ENCODE measurements around the gene SYNM. TPM values are rescaled to one million over a fixed set of nuclear protein-coding genes. Genes with fewer than 3 reads are reported as not detected.

Gene SYNM
- polyA plus RNA-seq, 1 donor = 29.4 TPM

DNA sequence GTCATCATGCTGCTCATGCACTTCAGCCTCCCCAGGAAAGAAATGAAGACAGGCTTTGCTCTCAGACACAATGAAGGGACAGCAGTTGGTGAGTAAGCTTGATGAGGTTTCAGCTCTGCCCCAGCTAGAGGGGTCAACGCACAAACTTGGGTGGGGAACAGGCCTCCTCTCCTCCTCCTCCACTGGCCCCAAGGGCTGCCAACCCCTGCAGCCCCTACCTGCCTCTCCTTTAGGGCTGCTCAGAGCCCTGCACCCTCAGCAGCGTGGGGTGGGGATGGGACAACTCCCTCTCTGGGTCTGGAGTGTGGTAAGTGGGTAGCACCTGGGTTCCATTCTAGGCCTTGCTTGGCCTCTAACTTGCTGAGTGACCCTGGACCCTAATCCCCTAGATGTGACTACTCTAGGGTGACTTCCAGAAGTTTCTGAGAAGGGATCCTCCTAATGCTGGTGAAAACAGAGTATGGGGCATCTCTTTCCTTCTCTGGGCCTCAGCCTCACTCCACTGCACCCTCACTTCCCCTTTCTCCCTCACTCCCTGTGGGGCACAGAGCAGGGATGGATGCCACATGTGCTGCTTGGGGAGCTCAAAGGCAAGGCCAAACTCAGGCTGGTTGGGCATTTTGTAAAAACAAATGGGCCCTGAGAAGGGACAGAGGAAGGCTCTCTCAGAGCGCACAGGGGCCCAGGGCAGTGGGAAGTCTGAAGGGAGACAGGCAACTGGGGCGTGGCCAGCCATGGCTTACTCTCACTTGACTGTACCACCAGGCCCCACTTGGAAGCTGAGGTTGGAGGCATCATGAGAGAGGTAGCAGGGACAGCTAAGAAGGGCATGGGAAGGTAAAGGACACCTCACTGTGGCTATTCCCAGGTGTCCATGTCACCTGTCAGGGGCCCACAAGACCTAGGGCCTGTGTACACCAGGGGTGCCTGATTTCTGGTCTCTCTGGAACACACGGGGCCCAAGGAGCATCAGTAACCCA, 64.0 kb downstream of the SYNM start:
- no CpG with 5 or more reads among the region's 5 CpGs for WGBS (ENCODE audit: insufficient coverage, low lambda C conversion rate)
- Histone ChIP-seq H3K9me3 (ENCODE audit: control insufficient read depth, low read depth, low read length) (no peaks in the 10 kb centered on the region), H3K27me3 (ENCODE audit: control insufficient read depth, insufficient read depth, low read length) (no peaks in the 10 kb centered on the region), H3K36me3 (ENCODE audit: control insufficient read depth, insufficient read depth, low read length) (peaks cover 51% of the 10 kb centered on the region), H3K27ac (ENCODE audit: low read length) (peak overlapping the region; percentile 65), H3K4me3 (ENCODE audit: low read length) (no peak overlapping the region), H3K4me1 (ENCODE audit: control insufficient read depth, insufficient read depth, low read length) (no peaks in the 10 kb centered on the region)
- DNase-seq = no peak

DNA sequence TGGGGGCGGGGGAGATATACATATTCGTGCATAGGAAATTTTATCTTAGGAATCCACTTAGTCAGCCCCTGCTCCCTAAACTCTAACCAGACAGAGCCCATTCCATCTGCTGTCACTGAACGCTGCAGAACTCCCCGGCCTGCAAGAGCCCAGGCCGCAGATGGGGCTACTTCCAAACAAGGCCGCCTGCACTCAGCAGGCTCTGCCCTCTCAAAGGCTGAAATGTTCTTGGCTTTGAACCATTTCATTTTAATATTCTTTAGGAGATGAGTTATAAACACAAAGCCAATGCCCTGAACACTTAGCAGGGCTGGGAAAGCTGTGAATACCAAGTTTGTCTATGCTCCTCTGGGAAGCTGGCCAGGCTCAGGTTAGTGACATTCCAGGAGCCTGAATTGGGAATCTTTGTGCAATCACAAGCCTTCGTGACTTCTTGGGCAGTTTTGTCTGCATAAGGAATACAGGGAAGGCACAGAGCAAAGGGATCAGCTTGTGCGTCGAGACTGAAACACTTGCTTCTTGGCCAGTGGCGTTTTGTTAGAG, 65.0 kb downstream of the SYNM start:
- H3K36me3 ChIP-seq (ENCODE audit: control insufficient read depth, insufficient read depth, low read length) = peaks cover 59% of the 10 kb centered on the region
- peak in 1 of 2 donors; percentile 12 for DNase-seq
- WGBS (ENCODE audit: insufficient coverage, low lambda C conversion rate) = no CpG with 5 or more reads among the region's 10 CpGs
- H3K4me3 ChIP-seq (ENCODE audit: low read length) = no peak overlapping the region
- H3K27me3 ChIP-seq (ENCODE audit: control insufficient read depth, insufficient read depth, low read length) = no peaks in the 10 kb centered on the region
- H3K27ac ChIP-seq (ENCODE audit: low read length) = peak overlapping the region; percentile 65
- H3K4me1 ChIP-seq (ENCODE audit: control insufficient read depth, insufficient read depth, low read length) = no peaks in the 10 kb centered on the region
- H3K9me3 ChIP-seq (ENCODE audit: control insufficient read depth, low read depth, low read length) = no peaks in the 10 kb centered on the region

DNA sequence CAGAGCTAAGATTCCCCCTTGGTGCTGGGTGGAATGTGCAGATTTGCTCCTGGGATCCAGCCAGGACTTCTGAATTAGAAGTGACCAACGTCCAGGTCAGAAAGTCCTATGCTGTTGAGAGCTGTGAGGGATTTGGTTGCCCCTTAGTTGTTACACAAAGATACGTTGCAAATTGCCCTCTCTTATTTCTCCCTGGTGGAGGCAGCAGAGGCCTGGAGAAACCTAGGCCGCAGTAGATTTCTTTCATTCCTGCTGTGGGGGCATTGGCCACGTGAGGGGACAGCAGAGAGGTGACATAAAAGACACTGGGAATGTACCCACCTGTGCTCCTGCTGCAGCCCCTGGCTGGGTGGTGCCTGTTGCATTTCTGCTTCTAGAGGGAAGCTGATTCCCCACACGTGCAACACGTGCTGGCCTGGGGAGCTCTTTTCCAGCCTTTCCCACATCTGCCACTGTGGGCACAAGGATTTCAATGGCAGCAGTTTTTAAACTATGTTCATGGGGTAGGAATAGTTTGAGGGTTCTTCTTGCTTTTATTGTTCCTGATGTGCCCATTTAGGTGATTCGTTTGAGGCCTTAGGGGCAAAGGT, 65.7 kb downstream of the SYNM start:
- no CpG with 5 or more reads among the region's 7 CpGs for WGBS (ENCODE audit: insufficient coverage, low lambda C conversion rate)
- no peaks in the 10 kb centered on the region for H3K27me3 ChIP-seq (ENCODE audit: control insufficient read depth, insufficient read depth, low read length)
- H3K4me3 ChIP-seq (ENCODE audit: low read length) = no peak overlapping the region
- no peaks in the 10 kb centered on the region for H3K4me1 ChIP-seq (ENCODE audit: control insufficient read depth, insufficient read depth, low read length)
- peaks cover 64% of the 10 kb centered on the region for H3K36me3 ChIP-seq (ENCODE audit: control insufficient read depth, insufficient read depth, low read length)
- H3K27ac ChIP-seq (ENCODE audit: low read length) = peak overlapping the region; percentile 48
- no peak for DNase-seq
- H3K9me3 ChIP-seq (ENCODE audit: control insufficient read depth, low read depth, low read length) = no peaks in the 10 kb centered on the region

DNA sequence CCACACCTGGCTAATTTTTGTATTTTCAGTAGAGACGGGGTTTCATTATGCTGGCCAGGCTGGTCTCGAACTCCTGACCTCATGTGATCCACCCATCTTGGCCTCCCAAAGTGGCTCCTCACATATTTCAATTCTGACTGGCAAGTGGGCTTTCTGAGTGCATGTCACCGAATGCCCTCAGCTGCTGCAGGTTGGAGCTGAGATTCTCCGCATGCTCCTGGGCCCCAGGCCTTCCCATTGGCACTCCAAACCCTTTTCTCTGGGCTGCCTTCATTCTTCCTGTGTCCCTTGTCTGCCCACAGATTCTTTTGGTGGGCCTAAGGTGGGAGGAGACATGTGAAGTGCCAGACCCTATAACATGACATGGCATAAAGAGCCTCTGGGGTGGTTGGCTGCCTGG, 67.3 kb downstream of the SYNM start:
- no peak for DNase-seq
- H3K4me3 ChIP-seq (ENCODE audit: low read length) = no peak overlapping the region
- no peaks in the 10 kb centered on the region for H3K27me3 ChIP-seq (ENCODE audit: control insufficient read depth, insufficient read depth, low read length)
- no CpG with 5 or more reads among the region's 4 CpGs for WGBS (ENCODE audit: insufficient coverage, low lambda C conversion rate)
- H3K4me1 ChIP-seq (ENCODE audit: control insufficient read depth, insufficient read depth, low read length) = no peaks in the 10 kb centered on the region
- H3K9me3 ChIP-seq (ENCODE audit: control insufficient read depth, low read depth, low read length) = no peaks in the 10 kb centered on the region
- peaks cover 51% of the 10 kb centered on the region for H3K36me3 ChIP-seq (ENCODE audit: control insufficient read depth, insufficient read depth, low read length)
- no peak overlapping the region for H3K27ac ChIP-seq (ENCODE audit: low read length)

DNA sequence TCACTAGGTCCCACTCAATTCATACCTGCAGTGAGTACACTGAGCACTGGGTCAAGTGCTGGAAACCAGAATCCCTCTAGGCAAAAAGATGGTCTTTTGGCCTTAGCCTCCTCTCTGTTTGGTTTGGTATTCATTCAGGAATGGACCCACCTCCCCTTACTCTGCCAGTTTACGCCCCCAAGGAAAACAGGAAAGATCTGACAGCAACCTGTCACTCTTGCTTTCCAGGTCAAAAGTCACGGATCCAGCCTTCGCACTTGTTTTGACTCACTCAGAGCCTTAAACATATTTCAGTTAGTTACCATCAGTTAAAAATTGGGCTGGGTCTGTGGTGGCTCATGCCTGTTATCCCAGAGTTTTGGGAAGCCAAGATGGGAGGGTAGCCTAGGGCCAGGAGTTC, 68.1 kb downstream of the SYNM start:
- Histone ChIP-seq H3K9me3 (ENCODE audit: control insufficient read depth, low read depth, low read length) (no peaks in the 10 kb centered on the region), H3K27me3 (ENCODE audit: control insufficient read depth, insufficient read depth, low read length) (no peaks in the 10 kb centered on the region), H3K4me1 (ENCODE audit: control insufficient read depth, insufficient read depth, low read length) (no peaks in the 10 kb centered on the region), H3K36me3 (ENCODE audit: control insufficient read depth, insufficient read depth, low read length) (peaks cover 44% of the 10 kb centered on the region), H3K4me3 (ENCODE audit: low read length) (no peak overlapping the region), H3K27ac (ENCODE audit: low read length) (no peak overlapping the region)
- WGBS (ENCODE audit: insufficient coverage, low lambda C conversion rate) = no CpG with 5 or more reads among the region's 3 CpGs
- no peak for DNase-seq

DNA sequence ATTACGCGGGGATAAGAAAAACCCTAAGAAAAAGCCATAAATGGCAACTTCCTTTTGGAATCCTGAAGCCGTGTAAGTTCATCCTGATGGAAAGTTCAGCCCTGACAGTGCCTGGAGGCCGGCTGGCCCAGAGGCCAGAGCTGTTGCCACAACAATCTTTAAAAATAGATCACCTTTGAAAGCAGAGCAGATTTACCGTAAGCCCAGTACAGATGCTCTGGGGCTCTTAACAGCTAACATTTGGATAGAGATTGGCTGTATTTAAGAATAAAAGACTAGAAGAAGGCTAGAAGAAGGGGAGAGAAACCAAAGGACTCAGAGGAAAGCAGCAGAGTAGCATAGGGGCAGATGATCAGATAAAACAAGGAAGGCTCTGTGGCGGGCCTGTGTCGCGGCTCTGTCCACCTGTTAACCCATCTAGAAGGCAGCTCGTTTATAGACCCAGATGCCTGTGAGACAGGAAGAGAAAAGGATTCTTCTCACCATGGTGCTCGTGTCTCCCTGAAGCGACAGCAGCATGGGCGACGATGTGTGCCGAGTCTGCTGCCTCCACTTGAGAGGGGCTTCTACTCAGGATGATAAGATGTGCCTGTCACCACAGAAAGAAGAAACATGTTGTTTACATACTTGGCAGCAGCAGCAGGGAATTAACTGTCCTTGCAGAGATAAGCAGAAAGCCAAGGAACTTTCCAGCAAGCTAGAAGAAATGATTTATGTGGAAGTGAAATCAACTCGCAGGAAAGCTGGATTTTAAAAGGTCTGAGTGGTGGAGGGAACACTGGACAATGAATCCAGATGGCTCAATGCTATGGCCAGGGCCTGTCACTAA, 69.9 kb downstream of the SYNM start:
- Histone ChIP-seq H3K9me3 (ENCODE audit: control insufficient read depth, low read depth, low read length) (no peaks in the 10 kb centered on the region), H3K27ac (ENCODE audit: low read length) (peak overlapping the region; percentile 23), H3K36me3 (ENCODE audit: control insufficient read depth, insufficient read depth, low read length) (peaks cover 34% of the 10 kb centered on the region), H3K4me3 (ENCODE audit: low read length) (no peak overlapping the region), H3K27me3 (ENCODE audit: control insufficient read depth, insufficient read depth, low read length) (no peaks in the 10 kb centered on the region), H3K4me1 (ENCODE audit: control insufficient read depth, insufficient read depth, low read length) (no peaks in the 10 kb centered on the region)
- DNase-seq = no peak
- WGBS (ENCODE audit: insufficient coverage, low lambda C conversion rate) = no CpG with 5 or more reads among the region's 15 CpGs

DNA sequence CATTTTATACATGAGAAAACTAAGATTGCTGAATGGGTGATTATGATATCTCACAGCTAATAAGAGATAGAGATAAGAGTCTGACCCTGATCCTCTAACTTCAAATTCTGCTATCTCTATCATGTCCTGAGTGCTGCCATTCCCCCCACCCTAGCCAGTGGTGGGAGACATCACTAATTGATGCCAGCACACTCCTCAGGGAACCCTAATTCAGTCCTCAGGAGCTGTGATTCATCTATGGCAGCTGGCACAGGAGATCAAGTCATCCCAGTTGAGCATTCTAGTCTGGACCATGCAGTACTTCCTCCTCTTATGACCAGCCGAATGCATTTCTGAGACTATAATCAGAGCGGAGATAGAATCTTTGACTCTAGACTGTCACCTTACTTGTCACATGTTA, 71.9 kb downstream of the SYNM start:
- H3K9me3 ChIP-seq (ENCODE audit: control insufficient read depth, low read depth, low read length) = no peaks in the 10 kb centered on the region
- peaks cover 27% of the 10 kb centered on the region for H3K36me3 ChIP-seq (ENCODE audit: control insufficient read depth, insufficient read depth, low read length)
- no CpG with 5 or more reads among the region's 2 CpGs for WGBS (ENCODE audit: insufficient coverage, low lambda C conversion rate)
- H3K27me3 ChIP-seq (ENCODE audit: control insufficient read depth, insufficient read depth, low read length) = no peaks in the 10 kb centered on the region
- DNase-seq = no peak
- no peak overlapping the region for H3K4me3 ChIP-seq (ENCODE audit: low read length)
- no peak overlapping the region for H3K27ac ChIP-seq (ENCODE audit: low read length)
- no peaks in the 10 kb centered on the region for H3K4me1 ChIP-seq (ENCODE audit: control insufficient read depth, insufficient read depth, low read length)

DNA sequence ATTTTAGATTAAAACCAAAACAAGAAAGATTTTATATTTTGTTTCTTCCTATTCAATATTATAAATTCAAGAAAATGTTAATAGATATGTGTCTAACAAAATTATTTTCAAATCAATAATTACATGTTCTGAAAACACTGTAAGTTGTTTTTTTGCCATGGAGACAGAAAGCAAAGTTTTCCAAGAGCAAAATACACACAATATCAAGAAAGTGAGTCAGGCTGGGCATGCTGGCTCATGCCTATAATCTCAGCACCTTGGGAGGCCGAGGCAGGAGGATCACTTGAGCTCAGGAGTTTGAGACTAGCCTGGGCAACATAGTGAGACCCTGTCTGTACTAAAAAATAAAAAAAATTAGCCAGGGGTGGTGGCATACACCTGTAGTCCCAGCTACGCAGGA, 72.8 kb downstream of the SYNM start:
- H3K27ac ChIP-seq (ENCODE audit: low read length) = no peak overlapping the region
- DNase-seq = no peak

DNA sequence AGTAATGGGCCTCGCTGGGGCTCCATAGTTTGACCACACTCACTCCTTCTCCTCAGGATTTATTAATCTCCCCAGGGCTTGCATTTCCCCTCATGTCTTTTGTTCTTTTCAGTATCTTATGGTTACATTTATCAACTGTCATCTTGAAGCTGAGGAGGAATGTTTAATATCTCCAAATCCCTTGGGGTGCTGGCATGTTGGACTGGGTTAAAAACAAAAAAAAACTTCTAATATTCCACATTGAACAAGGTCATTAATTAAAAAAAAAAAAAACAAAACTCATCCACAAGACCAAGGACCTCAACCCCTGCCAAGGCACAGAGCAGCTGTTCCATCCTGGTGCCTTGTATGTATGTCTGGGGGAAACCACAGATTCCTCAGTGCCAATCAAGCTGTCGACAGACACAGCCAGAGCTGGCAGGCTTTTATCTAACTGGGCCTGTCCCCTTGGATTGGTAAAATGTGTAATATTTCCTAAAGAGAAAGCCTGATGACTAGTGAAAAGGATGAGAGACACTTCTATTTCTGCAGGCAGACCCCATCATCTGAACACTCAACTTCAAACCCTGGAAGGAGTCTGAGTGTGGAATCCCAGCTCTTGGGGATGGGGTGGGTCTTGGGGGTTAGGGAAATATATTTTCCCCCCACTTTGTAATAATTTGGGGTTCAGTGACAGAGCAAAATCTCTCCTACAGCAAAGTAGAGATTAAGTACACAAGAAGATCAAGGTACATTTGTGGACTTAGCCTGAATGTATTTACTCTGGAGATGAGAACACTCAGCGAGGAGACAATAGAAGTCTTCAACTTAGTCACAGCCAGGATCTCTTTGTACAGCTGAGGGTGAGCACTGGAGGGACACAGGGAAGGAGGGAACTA, 75.4 kb downstream of the SYNM start:
- no peaks in the 10 kb centered on the region for H3K27me3 ChIP-seq (ENCODE audit: control insufficient read depth, insufficient read depth, low read length)
- no CpG with 5 or more reads among the region's 3 CpGs for WGBS (ENCODE audit: insufficient coverage, low lambda C conversion rate)
- peaks cover 5% of the 10 kb centered on the region for H3K36me3 ChIP-seq (ENCODE audit: control insufficient read depth, insufficient read depth, low read length)
- H3K27ac ChIP-seq (ENCODE audit: low read length) = no peak overlapping the region
- no peaks in the 10 kb centered on the region for H3K9me3 ChIP-seq (ENCODE audit: control insufficient read depth, low read depth, low read length)
- no peaks in the 10 kb centered on the region for H3K4me1 ChIP-seq (ENCODE audit: control insufficient read depth, insufficient read depth, low read length)
- DNase-seq = no peak
- no peak overlapping the region for H3K4me3 ChIP-seq (ENCODE audit: low read length)

More for the DNA sequence above, 72.8 kb downstream of the SYNM start:
- no peaks in the 10 kb centered on the region for H3K4me1 ChIP-seq (ENCODE audit: control insufficient read depth, insufficient read depth, low read length)
- WGBS (ENCODE audit: insufficient coverage, low lambda C conversion rate) = no CpG with 5 or more reads among the region's 2 CpGs
- H3K9me3 ChIP-seq (ENCODE audit: control insufficient read depth, low read depth, low read length) = no peaks in the 10 kb centered on the region
- no peaks in the 10 kb centered on the region for H3K27me3 ChIP-seq (ENCODE audit: control insufficient read depth, insufficient read depth, low read length)
- H3K4me3 ChIP-seq (ENCODE audit: low read length) = no peak overlapping the region
- peaks cover 22% of the 10 kb centered on the region for H3K36me3 ChIP-seq (ENCODE audit: control insufficient read depth, insufficient read depth, low read length)
